Measurements from ENCODE around the gene LAMB2. TPM values are rescaled to one million over a fixed set of nuclear protein-coding genes. Genes with fewer than 3 reads are reported as not detected.

Gene LAMB2
- total and polyA plus RNA-seq, 2 of the 8 experiments (the other 6 are each of a cell fraction or from before 2014, with no cell fraction given) = 112 to 153 TPM

Small RNA genes within 50 kb of the gene (microRNA-seq; reads per million reads assigned to microRNA genes)
- 0 reads per million in 2 experiments for gene MIR6890 (ENCODE audit: borderline microRNAs expressed in 2 of 2, borderline number of aligned reads in 2 of 2, borderline replicate concordance in 1 of 2)

Small RNA genes within 50 kb of the gene (small RNA-seq; reads per million reads assigned to genes)
- gene RN7SL182P (ENCODE audit: insufficient read depth) = not detected

Other genes starting within 250 kb of the LAMB2 start
- gene SLC25A20, start 234.2 kb downstream of the LAMB2 start, total RNA-seq (2021; fragmentation: NEBNext Ultra II Directional; extraction: Animal tissue kit (Norgen Biotek cat#: 25700)) = 3.8 and 5.1 TPM in 2 replicates
- 2.6 and 4.0 TPM in 2 replicates for gene SLC25A20, start 234.2 kb downstream of the LAMB2 start, polyA plus RNA-seq (2011; rRNA removed)
- gene ARIH2, start 214.2 kb downstream of the LAMB2 start, total RNA-seq (2021; fragmentation: NEBNext Ultra II Directional; extraction: Animal tissue kit (Norgen Biotek cat#: 25700)) = 121 and 136 TPM in 2 replicates
- 70.3 and 72.9 TPM in 2 replicates for gene ARIH2, start 214.2 kb downstream of the LAMB2 start, polyA plus RNA-seq (2011; rRNA removed)
- 18.6 and 19.1 TPM in 2 replicates for gene P4HTM, start 142.8 kb downstream of the LAMB2 start, total RNA-seq (2021; fragmentation: NEBNext Ultra II Directional; extraction: Animal tissue kit (Norgen Biotek cat#: 25700))
- gene P4HTM, start 142.8 kb downstream of the LAMB2 start, polyA plus RNA-seq (2011; rRNA removed) = 25.4 and 31.1 TPM in 2 replicates
- gene WDR6, start 125.7 kb downstream of the LAMB2 start, total RNA-seq (2021; fragmentation: NEBNext Ultra II Directional; extraction: Animal tissue kit (Norgen Biotek cat#: 25700)) = 180 and 187 TPM in 2 replicates
- 257 and 340 TPM in 2 replicates for gene WDR6, start 125.7 kb downstream of the LAMB2 start, polyA plus RNA-seq (2011; rRNA removed)
- gene DALRD3, start 114.5 kb downstream of the LAMB2 start, total RNA-seq (2021; fragmentation: NEBNext Ultra II Directional; extraction: Animal tissue kit (Norgen Biotek cat#: 25700)) = 30.4 and 31.6 TPM in 2 replicates
- 86.5 and 95.3 TPM in 2 replicates for gene DALRD3, start 114.5 kb downstream of the LAMB2 start, polyA plus RNA-seq (2011; rRNA removed)
- gene NDUFAF3, start 110.9 kb downstream of the LAMB2 start, total RNA-seq (2021; fragmentation: NEBNext Ultra II Directional; extraction: Animal tissue kit (Norgen Biotek cat#: 25700)) = 26.2 and 27.8 TPM in 2 replicates
- 45.5 and 52.1 TPM in 2 replicates for gene NDUFAF3, start 110.9 kb downstream of the LAMB2 start, polyA plus RNA-seq (2011; rRNA removed)
- 409 and 419 TPM in 2 replicates for gene IMPDH2, start 103.7 kb downstream of the LAMB2 start, total RNA-seq (2021; fragmentation: NEBNext Ultra II Directional; extraction: Animal tissue kit (Norgen Biotek cat#: 25700))
- 363 and 374 TPM in 2 replicates for gene IMPDH2, start 103.7 kb downstream of the LAMB2 start, polyA plus RNA-seq (2011; rRNA removed)
- 123 and 142 TPM in 2 replicates for gene QRICH1, start 39.0 kb downstream of the LAMB2 start, total RNA-seq (2021; fragmentation: NEBNext Ultra II Directional; extraction: Animal tissue kit (Norgen Biotek cat#: 25700))
- gene QRICH1, start 39.0 kb downstream of the LAMB2 start, polyA plus RNA-seq (2011; rRNA removed) = 128 and 136 TPM in 2 replicates
- gene QARS1, start 28.3 kb downstream of the LAMB2 start, total RNA-seq (2021; fragmentation: NEBNext Ultra II Directional; extraction: Animal tissue kit (Norgen Biotek cat#: 25700)) = 346 and 353 TPM in 2 replicates
- gene QARS1, start 28.3 kb downstream of the LAMB2 start, polyA plus RNA-seq (2011; rRNA removed) = 581 and 887 TPM in 2 replicates
- 64.9 and 65.8 TPM in 2 replicates for gene USP19, start 12.2 kb downstream of the LAMB2 start, total RNA-seq (2021; fragmentation: NEBNext Ultra II Directional; extraction: Animal tissue kit (Norgen Biotek cat#: 25700))
- 46.4 and 59.2 TPM in 2 replicates for gene USP19, start 12.2 kb downstream of the LAMB2 start, polyA plus RNA-seq (2011; rRNA removed)
- gene CCDC71, start 33.3 kb upstream of the LAMB2 start, total RNA-seq (2021; fragmentation: NEBNext Ultra II Directional; extraction: Animal tissue kit (Norgen Biotek cat#: 25700)) = 26.7 and 27.6 TPM in 2 replicates
- 57.4 and 70.7 TPM in 2 replicates for gene CCDC71, start 33.3 kb upstream of the LAMB2 start, polyA plus RNA-seq (2011; rRNA removed)
- 15.8 and 18.1 TPM in 2 replicates for gene KLHDC8B, start 38.5 kb upstream of the LAMB2 start, total RNA-seq (2021; fragmentation: NEBNext Ultra II Directional; extraction: Animal tissue kit (Norgen Biotek cat#: 25700))
- gene KLHDC8B, start 38.5 kb upstream of the LAMB2 start, polyA plus RNA-seq (2011; rRNA removed) = 20.9 and 21.3 TPM in 2 replicates
- gene C3orf62, start 144.2 kb upstream of the LAMB2 start, total RNA-seq (2021; fragmentation: NEBNext Ultra II Directional; extraction: Animal tissue kit (Norgen Biotek cat#: 25700)) = 3.0 and 3.2 TPM in 2 replicates
- 1.1 and 1.4 TPM in 2 replicates for gene C3orf62, start 144.2 kb upstream of the LAMB2 start, polyA plus RNA-seq (2011; rRNA removed)
- gene USP4, start 207.0 kb upstream of the LAMB2 start, total RNA-seq (2021; fragmentation: NEBNext Ultra II Directional; extraction: Animal tissue kit (Norgen Biotek cat#: 25700)) = 27.8 and 28.3 TPM in 2 replicates
- gene USP4, start 207.0 kb upstream of the LAMB2 start, polyA plus RNA-seq (2011; rRNA removed) = 14.2 and 16.0 TPM in 2 replicates
- gene GPX1, start 225.3 kb upstream of the LAMB2 start, total RNA-seq (2021; fragmentation: NEBNext Ultra II Directional; extraction: Animal tissue kit (Norgen Biotek cat#: 25700)) = 250 and 252 TPM in 2 replicates
- 757 and 854 TPM in 2 replicates for gene GPX1, start 225.3 kb upstream of the LAMB2 start, polyA plus RNA-seq (2011; rRNA removed)